Fibroblast of skin of left biceps (primary cell): Measurements from ENCODE around the gene OCLN.
A peak's percentile ranks its signal among the peaks of the same experiment; 100 is the strongest.
"Not testable (repeated sequence)": the region's sequence is repeated elsewhere in the genome, so short reads cannot be mapped to it uniquely, and the experiment has no call there.

ENCODE experiments used
- DNase-seq, 2 experiments: peaks; one replicate each; pipeline ENCODE4 v3.0.0-alpha.2; 2013; ENCODE audit warnings: low read depth in 2 of 2

The OCLN gene

DNA sequence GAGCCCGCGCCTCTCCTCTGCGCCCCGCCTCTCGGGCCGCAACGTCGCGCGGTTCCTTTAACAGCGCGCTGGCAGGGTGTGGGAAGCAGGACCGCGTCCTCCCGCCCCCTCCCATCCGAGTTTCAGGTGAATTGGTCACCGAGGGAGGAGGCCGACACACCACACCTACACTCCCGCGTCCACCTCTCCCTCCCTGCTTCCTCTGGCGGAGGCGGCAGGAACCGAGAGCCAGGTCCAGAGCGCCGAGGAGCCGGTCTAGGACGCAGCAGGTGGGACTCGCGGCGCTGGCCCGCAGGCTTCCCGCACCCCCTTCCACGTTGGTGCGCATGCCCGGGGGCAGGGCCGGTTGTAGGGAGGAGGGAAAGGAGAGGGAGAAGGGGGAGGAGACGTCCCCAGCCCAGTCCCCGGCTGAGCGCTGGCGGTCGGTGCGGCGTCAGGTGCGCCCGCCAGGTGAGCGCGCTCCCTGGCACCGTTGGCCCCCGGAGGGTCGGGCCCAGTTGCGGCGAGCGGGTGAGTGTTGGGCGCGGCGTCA is at the start of gene OCLN:
Gene OCLN (plus strand): TSS at position 400 of the 532 bp plus-strand sequence. CDS start 11,455 bp downstream, outside the sequence.
- DNase-seq: no peak

DNA sequence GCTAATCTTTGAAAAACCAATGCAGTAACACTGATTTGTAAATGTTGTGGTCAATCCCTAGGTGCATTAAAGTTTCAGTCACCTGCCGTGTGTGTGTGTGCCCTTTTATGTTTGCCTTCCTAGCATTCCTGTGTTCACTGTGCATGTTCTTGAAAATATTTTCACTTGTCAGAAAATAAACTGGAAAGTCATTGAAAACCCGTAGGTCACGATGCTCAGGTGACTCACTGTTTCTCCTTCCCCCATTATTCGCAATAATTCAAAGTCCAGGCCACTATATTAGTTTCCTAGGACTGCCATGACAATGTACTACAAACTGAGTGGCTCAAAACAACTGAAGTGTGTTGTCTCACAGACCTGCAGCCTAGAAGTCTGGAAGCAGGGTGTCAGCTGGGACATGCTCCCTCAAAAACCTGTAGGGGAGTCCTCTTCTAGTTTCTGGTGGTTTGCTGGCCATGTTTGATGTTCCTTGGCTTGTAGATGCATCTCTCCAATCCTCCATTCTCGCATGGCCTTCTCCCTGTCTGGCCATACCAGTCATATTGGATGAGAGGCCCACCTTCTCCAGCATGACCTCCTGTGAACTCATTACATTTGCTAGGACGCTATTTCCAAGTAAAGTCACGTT is 48.3 kb upstream of the OCLN start:
- no peak for DNase-seq

DNA sequence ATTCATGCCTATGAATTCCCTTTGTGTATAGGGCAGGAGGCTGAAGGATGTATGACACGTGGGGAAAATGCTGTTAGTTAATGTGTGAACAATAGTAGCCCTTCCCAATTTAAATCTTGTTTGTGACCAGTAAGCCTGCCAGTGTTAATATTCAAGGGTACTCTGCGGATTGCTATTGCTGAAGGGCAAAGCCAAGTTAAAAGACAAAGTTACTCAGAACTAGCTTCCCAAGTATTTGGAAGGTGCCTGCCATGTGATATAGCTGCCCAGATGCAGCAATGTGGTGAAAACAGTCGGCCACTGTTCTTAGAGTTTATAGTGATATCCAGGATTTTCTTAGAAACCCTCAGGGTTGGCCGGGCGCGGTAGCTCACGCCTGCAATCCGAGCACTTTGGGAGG is 43.1 kb upstream of the OCLN start:
- DNase-seq: no peak

- peak; percentile 32 to 34 for DNase-seq
Observed at GRCh38 chr5:69450116-69450515, 42.5 kb upstream of the OCLN start.

GRCh38 chr5:69450527-69450926 is 42.1 kb upstream of the OCLN start:
- not testable (repeated sequence) for DNase-seq

- no peak for DNase-seq
Observed at GRCh38 chr5:69451941-69452647, 40.5 kb upstream of the OCLN start.

GRCh38 chr5:69453487-69453886 is 39.1 kb upstream of the OCLN start:
- not testable (repeated sequence) for DNase-seq

DNA sequence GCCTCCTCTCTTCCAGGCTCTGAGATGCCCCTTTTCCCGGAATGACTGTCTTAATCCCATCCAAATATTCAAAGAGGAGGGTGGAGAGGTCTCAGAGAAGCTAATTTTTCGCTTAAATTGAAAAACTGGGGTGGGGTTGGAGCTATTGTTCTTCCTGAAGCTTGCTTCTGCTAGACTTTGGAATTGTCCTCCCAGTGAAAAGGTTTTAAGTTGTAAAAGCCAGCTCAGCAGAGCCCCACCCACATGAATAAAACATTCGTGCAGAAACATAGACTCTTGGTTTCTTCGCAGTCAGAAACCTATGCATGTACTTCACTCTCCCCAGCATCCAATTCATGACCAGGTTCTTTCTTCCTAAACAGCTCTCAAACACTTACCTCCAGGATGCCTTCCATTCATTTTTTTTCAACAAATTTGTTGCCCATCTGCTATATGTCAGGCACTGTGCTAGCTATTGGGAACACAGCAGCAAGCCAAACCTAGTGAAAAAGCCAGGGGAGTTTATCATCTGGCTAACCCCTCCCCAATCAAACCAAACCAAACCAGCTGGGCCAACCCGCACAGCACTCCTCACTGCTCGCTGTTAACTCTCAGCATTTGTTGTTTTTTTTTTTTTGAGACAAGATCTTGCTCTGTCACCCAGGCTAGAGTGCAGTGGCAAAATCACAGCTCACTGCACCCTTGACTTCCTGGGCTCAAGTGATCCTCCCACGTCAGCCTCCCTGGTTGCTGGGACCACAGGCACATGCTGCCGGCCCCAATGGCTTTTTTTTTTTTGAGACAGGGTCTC is 37.9 kb upstream of the OCLN start:
- no peak for DNase-seq

- not testable (repeated sequence) for DNase-seq
Observed at GRCh38 chr5:69455428-69455988, 37.1 kb upstream of the OCLN start.

- DNase-seq: no peak
Observed at GRCh38 chr5:69462170-69462569, 30.4 kb upstream of the OCLN start.

GRCh38 chr5:69466375-69466774 is 26.2 kb upstream of the OCLN start:
- not testable (repeated sequence) for DNase-seq

GRCh38 chr5:69467442-69468225 is 25.0 kb upstream of the OCLN start:
- DNase-seq: no peak

- DNase-seq: no peak
Observed at GRCh38 chr5:69468631-69469030, 24.0 kb upstream of the OCLN start.

- DNase-seq: not testable (repeated sequence)
Observed at GRCh38 chr5:69471516-69471915, 21.1 kb upstream of the OCLN start.

DNA sequence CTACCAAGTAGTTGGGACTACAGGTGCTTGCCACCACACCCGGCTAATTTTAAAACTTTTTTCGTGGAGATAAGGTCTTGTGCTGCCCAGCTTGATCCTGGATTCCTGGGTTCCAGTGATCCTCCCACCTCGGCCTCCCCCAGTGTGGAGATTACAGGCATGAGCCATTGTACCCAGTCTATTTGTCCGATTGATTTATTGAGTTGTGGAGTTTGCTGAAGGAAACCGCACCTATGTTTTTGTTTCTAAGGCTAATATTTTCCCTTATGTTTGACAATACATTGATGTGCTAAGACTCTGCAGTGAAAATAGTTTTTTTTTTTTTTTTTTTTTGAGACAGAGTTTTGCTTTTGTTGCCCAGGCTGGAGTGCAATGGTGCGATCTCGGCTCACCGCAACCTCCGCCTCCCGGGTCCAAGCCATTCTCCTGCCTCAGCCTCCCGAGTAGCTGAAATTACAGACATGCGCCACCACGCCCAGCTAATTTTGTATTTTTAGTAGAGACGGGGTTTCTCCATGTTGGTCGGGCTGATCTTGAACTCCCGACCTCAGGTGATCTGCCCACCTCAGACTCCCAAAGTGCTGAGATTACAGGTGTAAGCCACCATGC is 20.0 kb upstream of the OCLN start:
- not testable (repeated sequence) for DNase-seq

DNA sequence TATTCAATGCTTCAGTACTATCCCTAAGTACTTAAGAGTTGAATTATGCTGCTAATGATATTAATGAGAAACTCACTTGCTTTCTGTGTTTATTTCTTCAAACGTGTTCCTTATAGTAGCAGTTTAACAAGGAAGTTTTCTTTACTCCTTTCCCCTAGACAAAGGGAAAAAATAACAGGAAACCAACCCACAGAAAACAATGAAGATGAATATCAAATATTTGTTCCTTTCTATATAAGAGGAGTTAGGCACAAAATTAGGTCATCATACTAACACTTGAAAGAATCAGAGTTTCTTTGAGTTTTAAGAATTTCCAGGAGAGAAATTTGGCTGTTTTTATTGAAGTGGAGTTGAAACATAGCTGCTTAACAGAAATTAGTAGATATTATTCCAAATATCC is 15.4 kb upstream of the OCLN start:
- DNase-seq: no peak

DNA sequence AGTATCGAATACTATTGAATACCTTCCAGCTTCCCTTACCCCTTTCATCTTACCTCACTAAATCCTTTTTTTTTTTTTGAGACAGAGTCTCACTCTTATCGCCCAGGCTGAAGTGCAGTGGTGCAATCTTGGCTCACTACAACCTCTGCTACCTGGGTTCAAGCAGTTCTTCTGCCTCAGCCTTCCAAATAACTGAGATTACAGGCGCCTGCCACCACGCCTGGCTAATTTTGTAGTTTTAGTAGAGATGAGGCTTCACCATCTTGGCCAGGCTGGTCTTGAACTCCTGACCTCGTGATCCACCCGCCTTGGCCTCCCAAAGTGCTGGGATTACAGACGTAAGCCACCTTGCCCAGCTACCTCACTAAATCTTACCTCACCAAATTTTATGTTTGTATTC is 14.3 kb upstream of the OCLN start:
- DNase-seq: not testable (repeated sequence)

- peak; percentile 12 to 26 for DNase-seq
Observed at GRCh38 chr5:69484891-69485290, 7.7 kb upstream of the OCLN start.

DNA sequence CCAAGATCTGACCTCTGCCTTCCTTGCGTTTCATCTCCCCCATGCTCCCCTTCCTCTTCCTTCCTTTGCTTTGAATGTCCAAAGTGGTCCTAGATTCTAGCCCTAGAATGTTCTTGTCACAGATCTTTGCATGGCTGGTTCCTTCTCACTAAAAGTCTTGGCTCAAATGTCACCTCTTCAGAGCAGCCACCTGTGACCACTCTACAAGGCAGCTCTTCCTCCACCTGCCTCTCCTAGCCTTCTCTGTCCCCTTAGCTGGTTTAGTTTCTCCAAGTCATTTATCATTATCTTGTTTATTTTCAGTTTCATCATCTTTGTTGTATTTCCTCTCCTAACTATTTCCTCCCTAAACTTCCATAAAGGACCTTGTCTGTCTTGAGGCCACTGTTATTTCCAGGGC is 7.1 kb upstream of the OCLN start:
- DNase-seq: no peak

- DNase-seq: no peak
Observed at GRCh38 chr5:69489246-69489645, 3.3 kb upstream of the OCLN start.

- DNase-seq: no peak
Observed at GRCh38 chr5:69491027-69491426, 1.6 kb upstream of the OCLN start.
